Erythroblast (primary cell): ENCODE results near the gene SPTBN1.

Source experiments
- DNase-seq, 2 experiments: peaks; one replicate each; lab custom pipeline; 2025; lab: John Stamatoyannopoulos, UW
- GATA1 ChIP-seq: IDR thresholded peaks from 2 replicates; pipeline ENCODE4 v1.6.1; 2011; ENCODE audit warnings: low read depth, mild to moderate bottlenecking, control low read depth, low read length, moderate library complexity
- POLR2A ChIP-seq: IDR thresholded peaks from 2 replicates; pipeline ENCODE4 v1.6.1; 2011; ENCODE audit warnings: mild to moderate bottlenecking, low read length

Gene SPTBN1

DNA sequence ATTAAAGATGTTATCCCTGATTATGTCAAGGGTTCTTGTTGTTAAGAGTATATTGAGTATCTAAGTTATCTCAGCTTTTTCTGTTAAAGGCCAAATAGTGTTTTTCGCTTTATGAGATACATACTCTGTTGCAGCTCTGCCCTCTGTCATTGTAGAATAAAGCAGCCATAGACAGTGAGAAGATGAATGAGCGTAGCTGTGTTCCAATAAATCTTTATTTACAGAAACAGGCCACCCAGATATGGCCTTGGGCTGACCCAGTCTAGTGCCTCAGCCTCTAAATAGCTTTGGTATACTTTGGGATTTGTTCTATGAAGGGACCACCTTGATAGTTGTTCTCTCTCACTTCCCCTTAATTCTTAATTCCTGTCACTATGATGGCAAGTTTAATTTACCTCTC lies 194.5 kb downstream of the SPTBN1 start:
- no peak for TF ChIP-seq GATA1
- TF ChIP-seq POLR2A: no peak
- no peak for DNase-seq

DNA sequence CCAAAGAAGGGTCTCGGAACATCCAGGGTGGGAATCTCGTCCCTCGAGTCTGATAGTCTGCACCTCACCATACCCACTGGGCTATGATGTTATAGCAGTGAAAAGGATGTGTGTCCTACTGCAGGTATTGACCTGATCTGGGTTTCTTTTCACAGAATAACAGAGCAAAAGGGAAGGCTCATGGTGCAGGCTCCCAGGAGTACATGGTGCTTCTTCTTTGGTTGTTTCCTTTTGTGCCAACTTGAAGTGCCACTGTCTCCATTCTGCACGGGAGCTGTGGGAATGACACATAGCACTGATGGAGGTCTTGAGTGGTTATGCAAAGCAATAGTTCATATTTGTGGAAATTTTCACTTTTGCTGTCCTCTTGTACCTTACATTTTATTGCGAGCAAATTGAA lies 195.2 kb downstream of the SPTBN1 start:
- no peak for DNase-seq
- no peak for TF ChIP-seq POLR2A
- no peak for TF ChIP-seq GATA1

DNA sequence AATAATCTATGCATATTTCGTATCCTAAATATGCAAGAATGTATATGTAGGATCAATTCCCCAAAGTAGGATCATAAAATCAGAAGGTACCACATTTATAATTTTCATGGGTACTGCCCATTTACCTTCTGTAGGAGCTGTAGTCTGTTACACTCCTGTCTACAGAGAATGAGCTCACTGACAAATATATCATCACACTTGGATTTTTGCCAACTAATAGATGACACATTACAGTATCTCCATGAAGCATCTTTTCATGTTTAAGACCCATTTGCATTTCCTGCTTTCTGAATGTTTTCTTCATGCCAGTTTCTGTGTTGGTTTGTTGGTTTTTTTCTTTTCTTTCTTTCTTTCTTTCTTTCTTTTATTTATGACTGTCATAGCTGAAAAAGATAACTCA lies 196.4 kb downstream of the SPTBN1 start:
- DNase-seq: peak; percentile 11 to 50
- TF ChIP-seq GATA1 (no peak), POLR2A (no peak)

DNA sequence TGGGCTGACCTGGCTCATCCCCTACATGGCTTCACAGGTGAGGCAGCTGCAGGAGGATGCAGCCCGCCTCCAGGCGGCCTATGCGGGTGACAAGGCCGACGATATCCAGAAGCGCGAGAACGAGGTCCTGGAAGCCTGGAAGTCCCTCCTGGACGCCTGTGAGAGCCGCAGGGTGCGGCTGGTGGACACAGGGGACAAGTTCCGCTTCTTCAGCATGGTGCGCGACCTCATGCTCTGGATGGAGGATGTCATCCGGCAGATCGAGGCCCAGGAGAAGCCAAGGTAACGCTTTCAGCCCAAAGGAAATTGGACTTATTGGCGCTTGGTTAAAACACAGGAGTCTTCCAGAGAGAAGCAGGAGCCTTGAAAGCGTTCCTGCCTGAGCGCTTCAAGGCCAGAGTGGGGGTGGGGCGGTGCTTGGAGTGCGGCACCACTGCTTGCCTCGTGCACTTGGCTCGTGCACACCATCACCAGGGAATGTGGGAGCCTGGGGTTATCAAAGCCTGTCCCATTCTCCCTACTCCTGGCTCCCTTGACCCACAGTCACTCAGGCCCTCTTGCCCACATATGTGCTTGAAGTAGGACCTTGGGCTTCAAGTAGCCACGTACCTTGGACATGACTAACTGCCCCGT lies 197.6 kb downstream of the SPTBN1 start:
- no peak for DNase-seq
- no peak for TF ChIP-seq POLR2A
- no peak for TF ChIP-seq GATA1

DNA sequence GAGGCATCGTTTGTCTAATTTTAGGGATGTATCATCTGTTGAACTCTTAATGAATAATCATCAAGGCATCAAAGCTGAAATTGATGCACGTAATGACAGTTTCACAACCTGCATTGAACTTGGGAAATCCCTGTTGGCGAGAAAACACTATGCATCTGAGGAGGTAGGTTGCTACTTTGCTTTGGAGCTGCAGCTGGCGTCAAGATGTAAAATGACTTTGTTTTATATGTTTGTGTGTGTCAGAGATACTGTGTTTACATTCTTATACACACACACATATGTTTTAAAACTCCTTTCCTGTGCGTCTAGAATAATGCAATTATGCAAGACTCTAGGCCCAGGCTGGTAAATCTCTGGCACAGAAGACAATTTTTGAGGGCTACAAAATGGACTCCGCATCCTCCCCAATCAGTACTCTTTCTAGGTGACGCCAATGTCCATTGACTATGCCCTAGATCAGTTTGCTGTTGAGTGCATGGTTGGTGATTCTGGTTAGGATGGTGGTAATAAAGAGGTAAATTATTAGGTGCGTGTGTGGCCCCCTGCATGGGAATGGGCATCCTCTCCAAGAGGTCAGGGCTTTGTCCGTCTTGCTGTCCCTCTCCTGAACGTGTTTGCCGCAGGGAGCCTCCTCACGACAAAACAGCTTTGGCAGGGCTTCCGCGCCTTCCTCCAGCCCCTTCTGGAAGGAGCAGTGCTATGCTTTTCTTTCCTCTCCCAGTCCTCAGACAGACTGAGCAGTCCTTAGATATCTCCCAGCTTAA lies 199.1 kb downstream of the SPTBN1 start:
- DNase-seq: no peak
- no peak for TF ChIP-seq POLR2A
- no peak for TF ChIP-seq GATA1

DNA sequence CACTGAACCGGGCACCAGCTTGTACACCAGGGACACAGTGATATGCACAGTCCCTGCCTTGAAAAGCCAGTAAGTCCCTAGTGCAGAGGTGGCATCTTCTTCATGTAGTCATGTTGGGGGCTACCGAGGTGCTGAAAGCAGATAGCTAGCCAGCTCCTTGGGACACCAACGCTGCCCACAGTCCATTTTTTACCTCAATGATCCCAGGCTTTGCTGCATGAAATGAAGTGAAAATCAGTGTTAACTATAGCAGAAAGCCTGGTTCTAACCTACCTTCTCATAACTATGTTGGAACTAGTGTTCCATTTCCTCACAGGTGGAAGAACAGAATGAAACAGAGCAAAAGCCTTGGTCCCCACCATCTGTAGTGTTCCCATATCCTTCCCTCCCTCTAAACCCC lies 200.7 kb downstream of the SPTBN1 start:
- no peak for TF ChIP-seq POLR2A
- no peak for TF ChIP-seq GATA1
- no peak for DNase-seq

DNA sequence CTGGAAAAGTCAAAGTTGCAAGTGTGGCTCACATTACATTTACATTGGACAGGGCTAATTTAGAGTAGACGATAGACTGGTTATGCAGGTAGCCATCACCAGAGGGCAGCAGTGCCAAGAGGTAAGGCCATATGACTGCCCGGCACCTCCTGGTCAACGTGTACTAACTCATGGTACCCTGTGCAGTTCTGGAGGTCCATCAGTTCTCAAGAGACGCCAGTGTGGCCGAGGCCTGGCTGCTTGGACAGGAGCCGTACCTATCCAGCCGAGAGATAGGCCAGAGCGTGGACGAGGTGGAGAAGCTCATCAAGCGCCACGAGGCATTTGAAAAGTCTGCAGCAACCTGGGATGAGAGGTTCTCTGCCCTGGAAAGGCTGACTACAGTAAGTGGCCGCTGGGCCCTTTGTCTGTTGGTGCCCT lies 201.5 kb downstream of the SPTBN1 start:
- DNase-seq: peak; percentile 45 to 72
- TF ChIP-seq GATA1 (no peak), POLR2A (no peak)

DNA sequence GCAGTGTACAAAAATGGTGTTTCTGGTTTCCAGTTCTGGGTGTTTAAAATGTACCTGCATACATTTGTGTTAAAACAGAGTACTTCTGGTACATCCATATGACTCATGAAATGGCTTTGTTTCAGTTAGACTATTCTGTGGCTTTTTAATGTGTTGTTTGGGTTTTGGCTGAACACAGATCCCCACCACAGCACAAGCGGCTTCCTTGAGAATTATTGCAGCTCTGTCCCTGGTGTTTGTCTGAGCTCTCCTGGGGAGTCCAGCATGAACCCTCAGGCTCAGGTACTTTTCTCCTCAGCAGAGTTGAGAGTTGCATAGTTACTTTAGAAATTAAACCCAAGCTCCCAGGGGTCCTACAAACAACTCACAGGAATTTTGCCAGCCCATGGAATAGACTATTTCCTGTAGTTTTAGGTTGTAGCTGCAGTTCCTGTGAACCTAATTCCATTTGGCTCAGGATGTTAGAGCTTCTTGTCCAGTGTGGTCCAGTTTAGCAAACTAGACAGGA lies 202.5 kb downstream of the SPTBN1 start:
- TF ChIP-seq POLR2A (no peak), GATA1 (no peak)
- no peak for DNase-seq

DNA sequence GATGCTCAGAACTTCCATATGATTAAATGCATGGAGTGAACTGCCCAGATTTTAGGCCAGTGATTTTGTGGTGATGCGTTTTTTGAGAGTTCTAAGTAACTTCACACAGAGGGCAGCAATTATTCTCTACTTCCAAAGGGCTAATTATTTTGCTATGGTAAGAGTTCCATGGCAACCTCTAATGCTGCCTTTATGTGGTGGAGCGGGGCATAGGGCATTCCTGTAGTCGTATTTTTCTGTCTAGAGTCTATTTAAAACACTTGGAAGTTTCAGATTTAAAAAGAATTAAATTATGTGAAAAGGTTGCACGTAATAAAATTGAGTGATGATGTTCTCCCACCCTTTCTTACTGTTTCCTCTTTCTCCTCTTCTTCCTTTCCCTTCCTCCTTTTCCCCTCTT lies 203.4 kb downstream of the SPTBN1 start:
- TF ChIP-seq POLR2A (no peak), GATA1 (no peak)
- no peak for DNase-seq

DNA sequence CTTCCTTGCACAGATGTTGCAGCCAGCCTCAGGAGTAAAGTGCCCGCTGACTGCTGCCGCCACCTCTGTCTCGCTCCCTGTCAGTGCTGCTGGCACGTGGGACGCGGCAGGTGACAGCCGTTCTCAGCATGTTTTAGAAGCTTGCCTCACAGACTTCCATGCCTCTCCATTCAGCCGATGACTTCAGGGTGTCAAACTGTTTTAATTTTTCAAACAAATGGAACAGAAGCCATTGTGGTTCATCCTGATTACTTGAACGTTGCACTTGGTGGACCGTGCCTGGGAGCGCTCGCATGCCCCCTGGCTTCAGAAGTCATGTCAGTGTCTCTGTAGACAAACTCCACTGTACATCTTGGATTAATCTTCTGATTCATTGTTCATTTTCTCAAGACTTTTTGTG lies 204.6 kb downstream of the SPTBN1 start:
- TF ChIP-seq POLR2A (no peak), GATA1 (no peak)
- DNase-seq: no peak

DNA sequence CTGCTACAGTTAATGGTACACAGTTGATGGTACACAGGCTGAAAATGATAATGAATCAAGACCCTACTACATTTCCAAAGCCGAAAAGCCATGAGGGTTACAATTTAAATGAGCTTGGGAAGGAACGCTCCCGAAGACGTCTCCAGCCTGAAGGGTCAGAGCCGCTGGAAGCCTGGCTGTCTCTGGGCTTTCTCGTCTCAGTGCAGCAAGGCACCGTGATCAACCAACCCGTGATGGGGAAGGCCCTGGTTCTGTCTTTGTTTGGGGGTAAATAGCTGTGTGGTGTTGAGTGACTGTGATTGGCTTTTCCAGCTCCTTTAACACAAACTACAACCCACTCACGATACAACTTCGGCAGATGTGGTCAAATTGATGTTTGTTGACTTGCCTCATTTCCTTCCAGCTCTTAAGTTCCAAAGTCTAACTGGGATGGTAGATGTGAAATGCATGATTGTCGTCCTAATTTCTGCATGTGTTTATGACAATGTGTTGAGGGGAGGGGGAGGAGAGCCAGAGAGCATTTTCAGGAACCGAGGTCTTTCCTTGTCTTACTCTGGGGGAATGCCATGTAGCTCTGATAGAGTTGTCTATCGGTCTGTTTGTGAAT lies 207.4 kb downstream of the SPTBN1 start:
- TF ChIP-seq GATA1 (no peak), POLR2A (no peak)

DNA sequence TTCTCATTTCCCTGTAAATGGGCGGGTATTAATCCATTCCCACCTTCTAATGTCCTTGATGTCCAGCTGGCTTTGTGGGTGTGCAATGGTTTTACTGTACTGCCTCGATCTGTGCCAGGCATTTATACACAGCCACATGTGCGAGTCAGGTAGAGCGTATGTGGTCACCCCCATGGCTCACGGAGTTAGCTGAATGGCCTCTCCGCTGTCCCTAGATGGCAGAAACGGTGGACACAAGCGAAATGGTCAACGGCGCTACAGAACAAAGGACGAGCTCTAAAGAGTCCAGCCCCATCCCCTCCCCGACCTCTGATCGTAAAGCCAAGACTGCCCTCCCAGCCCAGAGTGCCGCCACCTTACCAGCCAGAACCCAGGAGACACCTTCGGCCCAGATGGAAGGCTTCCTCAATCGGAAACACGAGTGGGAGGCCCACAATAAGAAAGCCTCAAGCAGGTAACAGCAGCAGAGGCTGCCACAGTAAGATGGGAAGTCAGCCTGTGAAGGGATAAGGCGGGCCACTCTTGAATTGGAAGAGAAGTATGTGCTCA lies 208.2 kb downstream of the SPTBN1 start:
- no peak for DNase-seq
- TF ChIP-seq POLR2A: no peak

More for the DNA sequence above, 207.4 kb downstream of the SPTBN1 start:
- DNase-seq: no peak

DNA sequence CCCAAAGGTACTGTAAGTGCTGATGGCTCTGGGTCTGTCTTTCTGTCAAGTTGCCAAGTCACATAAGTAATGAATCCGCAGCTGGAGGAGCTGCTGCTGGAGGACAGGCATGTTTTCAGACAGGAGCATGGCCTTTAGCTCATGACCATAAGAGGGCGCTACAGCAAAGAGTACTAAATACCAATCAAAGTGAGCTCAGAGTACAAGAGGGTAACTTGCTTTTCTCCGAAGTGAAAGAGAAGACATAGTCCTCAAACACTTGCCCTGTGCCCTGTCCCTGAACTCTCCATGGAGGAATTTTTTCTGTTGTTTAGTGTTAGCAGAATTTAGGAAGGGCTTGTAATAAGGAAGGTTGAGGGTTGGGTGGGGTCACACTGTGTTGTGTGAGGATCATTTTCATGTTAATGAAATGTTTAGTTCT lies 209.3 kb downstream of the SPTBN1 start:
- DNase-seq: peak; percentile 57 to 74
- TF ChIP-seq POLR2A (no peak), GATA1 (no peak)
